Sigmoid colon (tissue), 4 donors: ENCODE measurements around the gene CHSY3.

Experiments used
- EP300 ChIP-seq, 4 donors: sonication (generic); formaldehyde crosslinking; IDR thresholded peaks; one replicate each; pipeline ENCODE4 v1.6.1; 2017; ENCODE audit warnings: antibody characterized with exemption in 4 of 4
- TF ChIP-seq, protein P1 (sequence below), 4 experiments: fragments of 450-650 bp in 3 of 4; fragments of 200-600 bp in 1 of 4; IDR thresholded peaks; one replicate each; pipeline ENCODE4 v1.5.1; 2016 to 2019; ENCODE audit warnings: antibody characterized with exemption in 4 of 4, mild to moderate bottlenecking in 3 of 4, moderate library complexity in 2 of 4

- TF ChIP-seq, protein P1, sequence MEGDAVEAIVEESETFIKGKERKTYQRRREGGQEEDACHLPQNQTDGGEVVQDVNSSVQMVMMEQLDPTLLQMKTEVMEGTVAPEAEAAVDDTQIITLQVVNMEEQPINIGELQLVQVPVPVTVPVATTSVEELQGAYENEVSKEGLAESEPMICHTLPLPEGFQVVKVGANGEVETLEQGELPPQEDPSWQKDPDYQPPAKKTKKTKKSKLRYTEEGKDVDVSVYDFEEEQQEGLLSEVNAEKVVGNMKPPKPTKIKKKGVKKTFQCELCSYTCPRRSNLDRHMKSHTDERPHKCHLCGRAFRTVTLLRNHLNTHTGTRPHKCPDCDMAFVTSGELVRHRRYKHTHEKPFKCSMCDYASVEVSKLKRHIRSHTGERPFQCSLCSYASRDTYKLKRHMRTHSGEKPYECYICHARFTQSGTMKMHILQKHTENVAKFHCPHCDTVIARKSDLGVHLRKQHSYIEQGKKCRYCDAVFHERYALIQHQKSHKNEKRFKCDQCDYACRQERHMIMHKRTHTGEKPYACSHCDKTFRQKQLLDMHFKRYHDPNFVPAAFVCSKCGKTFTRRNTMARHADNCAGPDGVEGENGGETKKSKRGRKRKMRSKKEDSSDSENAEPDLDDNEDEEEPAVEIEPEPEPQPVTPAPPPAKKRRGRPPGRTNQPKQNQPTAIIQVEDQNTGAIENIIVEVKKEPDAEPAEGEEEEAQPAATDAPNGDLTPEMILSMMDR (IDR thresholded peaks at IDR 0.05): no peak
- no peak for TF ChIP-seq EP300 (IDR thresholded peaks at IDR 0.05)
Observed at GRCh38 chr5:129921204-129921603, 16.9 kb downstream of the CHSY3 start.
